Naive thymus-derived CD8-positive, alpha-beta T cell (primary cell): Measurements from ENCODE around the gene PGP. TPM values are rescaled to one million over a fixed set of nuclear protein-coding genes. Genes with fewer than 3 reads are reported as not detected.
A peak's percentile ranks its signal among the peaks of the same experiment; 100 is the strongest.
"Not testable (repeated sequence)": the region's sequence is repeated elsewhere in the genome, so short reads cannot be mapped to it uniquely, and the experiment has no call there.

Experiments used
- ATAC-seq, 2 donors: fragments of 150-1000 bp; cut with Tn5 transposase in 1 of 2; sonication (Bioruptor Pico), chemical (Tn5 transposase) in 1 of 2; 1 replicate in 1 of 2; 2 replicates in 1 of 2; pipeline ENCODE4 v1.10.0; 2021; ENCODE audit warnings: mild to moderate bottlenecking in 2 of 2, moderate library complexity in 2 of 2
- POLR2A ChIA-PET: fragments of 350-600 bp; sonication (Branson Sonifier 250); formaldehyde crosslinking; loops from one replicate; lab custom pipeline; 2021; ENCODE audit warnings: antibody characterized with exemption; lab: Charles Lee
- DNase-seq, 10 donors: peaks; one replicate each; pipeline versions ENCODE4 v3.0.0 to v3.0.0-alpha.2; 2020 to 2022
- H3K27ac Mint-ChIP-seq, 10 donors: one replicate each; pipeline ENCODE4 v1.8.0; 2020 to 2022; ENCODE audit warnings: mild to moderate bottlenecking in 10 of 10, mixed read lengths in 10 of 10, moderate library complexity in 4 of 10, inconsistent platforms in 1 of 10
- H3K27me3 Mint-ChIP-seq, 5 donors: one replicate each; pipeline ENCODE4 v1.8.0; 2021 to 2022; ENCODE audit warnings: mixed read lengths in 5 of 5
- H3K36me3 Mint-ChIP-seq, 3 donors: one replicate each; pipeline ENCODE4 v1.8.0; 2020 to 2022; ENCODE audit warnings: mixed read lengths in 3 of 3, mild to moderate bottlenecking in 2 of 3, inconsistent platforms in 1 of 3
- H3K4me1 Mint-ChIP-seq, 4 donors: one replicate each; pipeline ENCODE4 v1.8.0; 2021 to 2022; ENCODE audit warnings: mixed read lengths in 4 of 4
- H3K4me3 Mint-ChIP-seq, 10 donors: one replicate each; pipeline ENCODE4 v1.8.0; 2020 to 2022; ENCODE audit warnings: mild to moderate bottlenecking in 10 of 10, mixed read lengths in 10 of 10, moderate library complexity in 6 of 10, inconsistent platforms in 1 of 10
- H3K9me3 Mint-ChIP-seq, 9 donors: one replicate each; pipeline ENCODE4 v1.8.0; 2020 to 2022; ENCODE audit warnings: mixed read lengths in 9 of 9, mild to moderate bottlenecking in 3 of 9, inconsistent platforms in 1 of 9, moderate library complexity in 1 of 9
- polyA plus RNA-seq, 3 donors: library from polyadenylated mRNA; unstranded; fragments of 300-500 nt; fragmentation: Illumina TruSeq; gene quantifications; one replicate each; pipeline ENCODE4 v1.2.3, GENCODE V29; 2021
- total RNA-seq, 8 experiments: library from RNA in 2 of 8; stranded (reverse) in 2 of 8; gene quantifications; one replicate each; pipeline ENCODE4 v1.2.3 and lab custom pipeline; 2021 to 2026

The PGP gene
- total and polyA plus RNA-seq, 5 experiments from 2014 or later, result 8.7 to 28.1 (median 17.7) TPM

DNA sequence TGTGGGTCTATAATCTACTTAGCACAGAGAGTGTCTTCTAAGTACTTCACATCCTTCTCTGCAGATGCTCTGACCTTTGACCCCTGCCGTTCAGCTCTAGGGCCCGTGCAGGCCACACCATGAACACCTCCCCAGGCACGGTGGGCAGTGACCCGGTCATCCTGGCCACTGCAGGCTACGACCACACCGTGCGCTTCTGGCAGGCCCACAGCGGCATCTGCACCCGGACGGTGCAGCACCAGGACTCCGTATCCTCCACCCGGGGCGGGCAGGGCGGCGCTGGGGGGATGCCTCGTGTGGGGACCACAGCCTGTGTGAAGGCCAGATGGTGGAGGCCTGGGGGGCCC, 8.7 kb downstream of the PGP start:
- ATAC-seq (peak in 1 of 2 donors; percentile 15), DNase-seq (no peak)
- Mint-ChIP-seq H3K4me1 (peaks cover 11 to 28% (median 25%) of the 10 kb centered on the region in 4 donors), H3K4me3 (peak overlapping the region; percentile 66 to 88 (median 75)), H3K9me3 (no peaks in the 10 kb centered on the region), H3K27ac (peak overlapping the region in 9 of 10 donors; percentile 70 to 95 (median 87)), H3K36me3 (peaks cover 0 to 23% (median 8%) of the 10 kb centered on the region in 3 donors), H3K27me3 (no peaks in the 10 kb centered on the region)
- POLR2A ChIA-PET, result interaction anchor here (0.6 to 5.3 kb wide), 18 partner anchors 9 to 315 kb away, joined by 3 to 58 read pairs (median 4); partner anchors contain the start of genes AMDHD2, CASKIN1, E4F1 and ECI1

DNA sequence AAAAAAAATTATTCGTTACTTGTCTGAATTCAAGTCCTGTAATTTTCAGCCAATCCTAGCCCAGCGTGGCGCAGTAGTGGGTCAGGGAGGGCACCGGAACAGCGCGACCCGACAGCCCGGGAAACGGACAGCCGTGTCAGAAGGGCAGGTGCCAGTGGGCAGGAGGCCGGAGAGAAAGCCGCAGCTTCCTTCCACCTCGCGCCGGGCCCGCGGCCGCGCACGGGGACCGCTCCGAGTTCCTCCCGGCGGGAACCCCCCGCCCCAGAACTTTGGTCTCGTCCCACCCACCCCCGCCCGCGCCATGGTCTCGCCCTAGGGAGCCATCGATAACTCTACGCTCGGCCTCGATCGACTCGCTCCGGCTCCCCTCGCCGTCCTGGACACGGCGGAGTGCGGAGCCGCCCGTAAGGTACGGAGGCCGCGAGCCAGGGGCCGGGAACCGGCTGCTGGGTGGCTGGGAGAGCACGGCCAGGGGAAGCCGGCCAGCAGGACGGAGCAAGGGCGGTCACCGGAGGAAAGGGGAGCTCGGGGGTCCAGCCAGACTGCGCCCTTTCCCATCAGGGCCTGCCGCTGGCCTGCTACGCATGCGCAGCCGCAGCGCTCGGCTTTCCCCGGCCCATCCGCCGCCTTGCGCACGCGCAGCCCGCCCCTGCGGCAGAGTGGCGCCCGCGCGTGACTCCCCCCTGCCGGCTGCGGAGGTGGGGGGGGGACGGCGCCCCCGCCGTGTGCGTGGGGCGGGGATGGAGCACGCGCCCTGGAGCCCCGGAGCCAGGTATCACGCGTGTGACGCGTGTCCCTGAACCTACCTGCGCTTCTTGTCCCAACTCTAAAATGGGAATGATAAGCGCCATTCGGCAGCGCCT, 9.3 kb downstream of the PGP start, which contains the start of gene MLST8:
Gene MLST8, plus strand, starts transcription at position 351 of the 863 bp plus-strand sequence. CDS start 632 bp downstream, outside the sequence.
- H3K4me1 Mint-ChIP-seq, result peaks cover 11 to 28% (median 25%) of the 10 kb centered on the region in 4 donors
- no peaks in the 10 kb centered on the region for H3K9me3 Mint-ChIP-seq
- H3K27me3 Mint-ChIP-seq, result peaks cover 0 to 1% (median 0%) of the 10 kb centered on the region in 5 donors
- H3K4me3 Mint-ChIP-seq, result peak within 1 kb of the TSS; percentile 75 to 90 (median 86)
- peaks cover 0 to 22% (median 8%) of the 10 kb centered on the region in 3 donors for H3K36me3 Mint-ChIP-seq
- POLR2A ChIA-PET, result interaction anchor here (0.6 to 5.3 kb wide), 19 partner anchors 10 to 476 kb away, joined by 3 to 58 read pairs (median 4); partner anchors contain the start of genes AMDHD2, CASKIN1, E4F1 and ECI1
- peak; percentile 86 to 99 (median 94) for DNase-seq
- H3K27ac Mint-ChIP-seq, result peak within 1 kb of the TSS; percentile 84 to 95 (median 92)
- ATAC-seq, result peak; percentile 84 to 86

DNA sequence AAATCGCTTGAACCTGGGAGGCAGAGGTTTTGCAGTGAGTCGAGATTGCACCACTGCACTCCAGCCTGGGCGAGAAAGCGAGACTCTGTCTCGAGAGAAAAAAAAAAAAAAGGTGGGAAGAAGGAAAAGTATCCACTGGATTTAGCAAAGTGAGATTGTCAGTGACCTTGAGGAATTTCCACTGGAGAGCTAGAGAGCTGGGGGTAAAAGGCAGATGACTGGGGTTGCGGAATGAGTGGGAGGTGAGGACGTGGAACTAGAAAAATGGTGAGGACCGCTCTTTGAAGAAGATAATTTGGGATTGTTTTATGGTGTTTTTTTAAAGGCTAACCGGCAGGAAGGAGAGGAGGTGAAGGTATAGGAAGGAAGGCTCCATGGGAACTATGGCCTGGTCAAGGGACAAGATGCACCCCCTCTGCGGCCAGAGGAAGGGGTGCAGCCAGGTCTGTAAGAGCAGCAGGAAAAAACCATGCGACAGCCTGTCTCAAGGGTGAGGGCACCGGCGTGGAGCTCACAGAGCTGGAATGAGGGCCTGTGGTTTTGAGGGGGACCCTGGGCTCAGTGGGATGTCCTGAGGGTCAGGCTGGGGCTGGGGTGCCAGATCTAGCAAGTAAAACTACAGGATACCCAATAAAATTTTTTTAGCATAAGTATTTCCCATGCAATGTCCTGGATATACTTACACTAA, 10.1 kb downstream of the PGP start:
- peak overlapping the region; percentile 61 to 89 (median 82) for H3K27ac Mint-ChIP-seq
- POLR2A ChIA-PET, result interaction anchor here (0.6 to 5.3 kb wide), 13 partner anchors 9 to 477 kb away, joined by 3 to 58 read pairs (median 4); partner anchors contain the start of genes CASKIN1, E4F1, ECI1 and NHERF2
- DNase-seq (no peak), ATAC-seq (no peak)
- H3K4me1 Mint-ChIP-seq, result peaks cover 11 to 28% (median 25%) of the 10 kb centered on the region in 4 donors
- H3K27me3 Mint-ChIP-seq, result peaks cover 0 to 6% (median 0%) of the 10 kb centered on the region in 5 donors
- H3K36me3 Mint-ChIP-seq, result peaks cover 0 to 21% (median 8%) of the 10 kb centered on the region in 3 donors
- H3K9me3 Mint-ChIP-seq, result no peaks in the 10 kb centered on the region
- peak overlapping the region; percentile 75 to 88 (median 80) for H3K4me3 Mint-ChIP-seq

DNA sequence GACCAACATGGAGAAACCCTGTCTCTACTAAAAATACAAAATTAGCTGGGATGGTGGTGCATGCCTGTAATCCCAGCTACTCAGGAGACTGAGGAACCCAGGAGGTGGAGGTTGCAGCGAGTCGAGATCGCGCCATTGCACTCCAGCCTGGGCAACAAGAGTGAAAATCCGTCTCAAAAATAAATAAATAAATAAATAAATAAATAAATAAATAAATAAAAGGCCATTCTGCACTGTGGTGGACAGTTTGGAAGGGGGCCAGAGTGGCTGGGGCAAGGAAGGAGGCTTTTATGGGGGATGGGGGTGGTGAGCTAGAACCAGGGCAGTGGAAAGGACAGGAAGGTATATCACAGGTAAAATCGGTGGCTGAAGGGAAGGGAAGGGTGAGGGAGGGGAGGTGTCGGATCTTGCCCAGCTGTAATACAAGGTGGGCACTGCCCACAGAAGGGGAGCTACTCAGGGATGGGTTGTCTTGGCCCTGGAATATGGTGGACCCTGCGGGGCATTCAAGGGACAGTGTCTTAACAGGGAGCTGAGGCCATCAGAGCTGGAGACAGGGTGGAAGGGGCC, 11.4 kb downstream of the PGP start:
- H3K27ac Mint-ChIP-seq, result peak overlapping the region in 5 of 10 donors; percentile 32 to 60 (median 52)
- peaks cover 11 to 27% (median 25%) of the 10 kb centered on the region in 4 donors for H3K4me1 Mint-ChIP-seq
- H3K4me3 Mint-ChIP-seq, result peak overlapping the region in 9 of 10 donors; percentile 38 to 85 (median 75)
- not testable (repeated sequence) for DNase-seq, ATAC-seq, H3K9me3 Mint-ChIP-seq
- peaks cover 0 to 14% (median 9%) of the 10 kb centered on the region in 5 donors for H3K27me3 Mint-ChIP-seq
- POLR2A ChIA-PET, result interaction anchor here (1.0 to 5.3 kb wide), 5 partner anchors 8 to 49 kb away, joined by 3 to 58 read pairs (median 12); partner anchors contain the start of genes CASKIN1, PGP and TRAF7
- H3K36me3 Mint-ChIP-seq, result peaks cover 0 to 11% (median 7%) of the 10 kb centered on the region in 3 donors

DNA sequence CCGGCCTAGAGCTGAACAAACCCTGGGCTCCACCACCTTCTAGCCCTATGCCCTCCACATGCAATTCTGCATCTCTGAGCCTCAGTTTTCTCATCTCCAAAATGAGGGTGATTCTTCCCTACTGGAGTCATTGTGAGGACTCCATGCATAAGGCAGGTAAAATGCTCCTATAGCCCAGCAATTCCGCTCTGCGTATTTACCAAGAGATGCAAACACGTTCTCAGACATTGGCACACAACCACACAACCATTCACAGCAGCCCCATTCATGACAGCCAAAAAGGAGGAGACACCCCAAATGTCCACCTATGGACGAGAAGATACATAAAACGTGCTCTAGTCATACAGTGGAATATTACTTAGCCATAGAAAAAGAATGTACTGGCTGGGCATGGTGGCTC, 14.3 kb downstream of the PGP start:
- no peak overlapping the region for H3K4me3 Mint-ChIP-seq
- ATAC-seq, result no peak
- H3K27me3 Mint-ChIP-seq, result peaks cover 3 to 27% (median 17%) of the 10 kb centered on the region in 5 donors
- H3K9me3 Mint-ChIP-seq, result no peaks in the 10 kb centered on the region
- peaks cover 6 to 15% (median 8%) of the 10 kb centered on the region in 4 donors for H3K4me1 Mint-ChIP-seq
- POLR2A ChIA-PET, result no interaction called here
- no peak for DNase-seq
- H3K36me3 Mint-ChIP-seq, result no peaks in the 10 kb centered on the region
- no peak overlapping the region for H3K27ac Mint-ChIP-seq

DNA sequence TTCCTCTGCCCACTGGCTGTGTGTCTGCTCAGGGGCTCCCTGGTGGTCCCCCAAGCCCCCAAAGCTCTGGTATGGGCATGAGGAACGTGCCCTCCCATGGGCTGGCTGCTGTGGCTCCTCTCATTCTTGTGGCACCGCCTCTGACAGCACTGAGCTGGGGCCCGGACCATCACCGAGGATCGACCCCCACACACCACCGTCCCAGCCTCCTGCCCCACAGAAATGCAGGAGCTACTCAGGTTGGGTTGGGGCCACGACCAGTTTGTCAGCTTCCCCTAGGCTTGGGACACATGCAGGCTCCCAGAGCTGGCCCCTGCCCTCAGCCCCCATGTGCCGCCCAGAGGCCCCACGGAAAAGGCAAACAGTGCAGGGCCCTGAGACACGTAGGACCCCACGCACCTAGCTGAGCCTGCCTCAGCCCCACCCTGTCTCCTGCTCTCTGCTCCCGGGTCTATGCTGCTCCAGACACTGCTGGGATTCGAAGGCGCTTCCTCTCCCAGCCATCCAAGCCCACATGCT, 15.0 kb downstream of the PGP start:
- H3K4me1 Mint-ChIP-seq, result peaks cover 7 to 20% (median 13%) of the 10 kb centered on the region in 4 donors
- ATAC-seq (no peak), DNase-seq (no peak)
- no peak overlapping the region for H3K4me3 Mint-ChIP-seq
- H3K27me3 Mint-ChIP-seq, result peaks cover 6 to 31% (median 19%) of the 10 kb centered on the region in 5 donors
- no peaks in the 10 kb centered on the region for H3K9me3 Mint-ChIP-seq
- H3K27ac Mint-ChIP-seq, result no peak overlapping the region
- no peaks in the 10 kb centered on the region for H3K36me3 Mint-ChIP-seq
- POLR2A ChIA-PET, result no interaction called here

DNA sequence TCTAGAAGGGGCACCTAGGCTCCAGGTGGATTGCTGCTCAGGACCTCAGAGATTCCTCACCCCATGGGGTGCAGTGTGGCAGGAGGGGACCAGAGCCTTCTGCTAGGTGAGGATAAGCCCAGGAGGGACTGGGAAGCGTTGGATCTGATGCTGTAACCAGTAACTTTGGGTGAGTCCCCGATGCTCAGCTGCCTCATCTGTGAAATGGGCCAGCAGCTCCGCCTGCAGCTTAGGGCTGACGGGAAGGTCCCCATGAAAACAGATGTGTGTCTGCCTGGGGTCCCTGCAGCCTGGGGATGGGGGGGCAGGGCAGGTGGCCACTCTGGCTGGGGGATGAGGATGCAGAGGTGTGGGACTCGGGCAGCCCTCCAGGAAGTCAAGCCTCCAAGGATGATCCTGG, 15.5 kb downstream of the PGP start:
- ATAC-seq, result no peak
- POLR2A ChIA-PET, result no interaction called here
- peaks cover 3 to 15% (median 8%) of the 10 kb centered on the region in 4 donors for H3K4me1 Mint-ChIP-seq
- no peaks in the 10 kb centered on the region for H3K36me3 Mint-ChIP-seq
- H3K27ac Mint-ChIP-seq, result no peak overlapping the region
- H3K4me3 Mint-ChIP-seq, result peak overlapping the region in 1 of 10 donors; percentile 9
- peaks cover 6 to 32% (median 19%) of the 10 kb centered on the region in 5 donors for H3K27me3 Mint-ChIP-seq
- H3K9me3 Mint-ChIP-seq, result no peaks in the 10 kb centered on the region
- no peak for DNase-seq

DNA sequence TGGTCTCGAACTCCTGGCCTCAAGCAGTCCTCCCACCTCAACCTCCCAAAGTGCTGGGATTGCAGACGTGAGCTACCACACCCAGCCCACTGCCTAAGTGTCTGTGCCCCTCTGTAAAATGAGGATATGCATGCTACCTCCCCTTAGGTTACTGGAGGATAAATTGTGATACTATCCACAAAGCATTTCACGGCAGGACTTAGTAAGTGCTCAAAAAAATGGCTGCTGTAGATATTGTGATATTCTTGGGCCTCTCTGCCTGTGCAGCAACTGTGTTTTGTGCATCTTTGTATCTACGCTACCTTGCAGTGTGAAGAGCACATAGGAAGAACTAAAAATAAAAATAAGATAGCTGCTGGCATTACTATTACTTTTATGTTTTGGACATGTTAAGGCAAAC, 16.4 kb downstream of the PGP start:
- no peak for ATAC-seq
- peak overlapping the region; percentile 29 to 72 (median 56) for H3K4me3 Mint-ChIP-seq
- no peak overlapping the region for H3K27ac Mint-ChIP-seq
- POLR2A ChIA-PET, result no interaction called here
- DNase-seq, result no peak
- no peaks in the 10 kb centered on the region for H3K36me3 Mint-ChIP-seq
- no peaks in the 10 kb centered on the region for H3K9me3 Mint-ChIP-seq
- peaks cover 2 to 15% (median 7%) of the 10 kb centered on the region in 4 donors for H3K4me1 Mint-ChIP-seq
- peaks cover 6 to 32% (median 19%) of the 10 kb centered on the region in 5 donors for H3K27me3 Mint-ChIP-seq

DNA sequence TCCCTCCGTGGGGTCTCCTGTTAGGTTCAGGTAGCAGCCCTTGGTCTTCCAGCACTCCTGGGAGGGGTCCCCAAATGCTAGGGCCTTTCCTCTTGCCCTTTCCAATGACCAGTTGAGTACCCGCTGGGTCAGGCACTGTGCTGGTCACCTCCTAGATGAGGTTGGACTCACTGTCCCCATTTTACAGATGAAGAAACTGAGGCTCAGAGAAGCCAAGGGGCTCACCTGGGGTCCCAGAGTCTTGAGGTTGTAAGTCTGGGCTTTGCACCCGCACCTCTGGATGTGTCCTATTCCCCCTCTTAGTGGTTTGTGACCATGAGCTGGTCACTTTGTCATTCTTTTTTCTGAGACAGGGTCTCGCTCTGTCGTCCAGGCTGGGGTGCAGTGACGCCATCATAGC, 16.9 kb downstream of the PGP start:
- ATAC-seq (no peak), DNase-seq (no peak)
- POLR2A ChIA-PET, result no interaction called here
- H3K4me3 Mint-ChIP-seq, result peak overlapping the region; percentile 29 to 72 (median 58)
- no peaks in the 10 kb centered on the region for H3K9me3 Mint-ChIP-seq
- H3K36me3 Mint-ChIP-seq, result no peaks in the 10 kb centered on the region
- peaks cover 6 to 32% (median 19%) of the 10 kb centered on the region in 5 donors for H3K27me3 Mint-ChIP-seq
- peaks cover 2 to 15% (median 7%) of the 10 kb centered on the region in 4 donors for H3K4me1 Mint-ChIP-seq
- no peak overlapping the region for H3K27ac Mint-ChIP-seq

DNA sequence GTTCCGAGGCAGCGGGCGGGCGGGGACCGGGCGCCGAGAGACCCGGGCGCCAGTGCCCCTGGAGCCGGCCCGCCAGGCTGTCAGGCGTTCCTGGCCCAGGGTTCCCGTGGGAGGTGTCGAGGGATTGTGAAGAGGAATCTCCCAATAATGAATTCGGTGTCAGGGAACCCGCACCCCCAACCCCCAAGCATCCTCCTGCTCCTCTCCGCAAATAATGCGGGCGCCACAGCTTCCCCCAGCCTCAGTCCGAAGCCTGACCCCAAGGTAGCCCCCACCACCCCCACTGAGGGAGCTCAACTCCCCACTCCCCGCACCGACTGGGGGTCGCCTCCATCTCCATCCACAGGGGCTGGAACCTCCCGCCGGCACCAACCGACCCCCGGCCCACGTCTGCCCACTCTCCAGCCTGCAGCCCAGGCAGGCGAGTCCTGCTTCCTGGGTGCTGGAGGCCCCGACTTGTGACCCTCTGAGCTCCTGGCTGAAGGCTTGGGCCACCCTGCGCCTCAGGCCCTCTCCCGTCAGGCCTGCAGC, 17.6 kb downstream of the PGP start:
- Mint-ChIP-seq H3K4me3 (peak overlapping the region; percentile 24 to 72 (median 54)), H3K9me3 (no peaks in the 10 kb centered on the region), H3K36me3 (no peaks in the 10 kb centered on the region), H3K27me3 (peaks cover 6 to 32% (median 19%) of the 10 kb centered on the region in 5 donors), H3K27ac (no peak overlapping the region), H3K4me1 (peaks cover 2 to 15% (median 7%) of the 10 kb centered on the region in 4 donors)
- ATAC-seq, result no peak
- DNase-seq, result peak in 1 of 10 donors; percentile 2
- POLR2A ChIA-PET, result interaction anchor here (3.6 kb wide), 1 partner anchor 8 kb away, joined by 12 read pairs; the partner anchor contains the start of gene MLST8
